Epithelial cell of prostate (primary cell): ENCODE results near the gene ZBTB44.
"Not testable (repeated sequence)": the region's sequence is repeated elsewhere in the genome, so short reads cannot be mapped to it uniquely, and the experiment has no call there.

Experiments
- DNase-seq: peaks from one replicate; pipeline ENCODE4 v3.0.0-alpha.2; 2011; ENCODE audit warnings: low read depth, low spot score
- H3K27ac ChIP-seq: fragments of 450-650 bp; 2 replicates; pipeline ENCODE4 v1.5.1; 2017; ENCODE audit warnings: mild to moderate bottlenecking

Gene ZBTB44

DNA sequence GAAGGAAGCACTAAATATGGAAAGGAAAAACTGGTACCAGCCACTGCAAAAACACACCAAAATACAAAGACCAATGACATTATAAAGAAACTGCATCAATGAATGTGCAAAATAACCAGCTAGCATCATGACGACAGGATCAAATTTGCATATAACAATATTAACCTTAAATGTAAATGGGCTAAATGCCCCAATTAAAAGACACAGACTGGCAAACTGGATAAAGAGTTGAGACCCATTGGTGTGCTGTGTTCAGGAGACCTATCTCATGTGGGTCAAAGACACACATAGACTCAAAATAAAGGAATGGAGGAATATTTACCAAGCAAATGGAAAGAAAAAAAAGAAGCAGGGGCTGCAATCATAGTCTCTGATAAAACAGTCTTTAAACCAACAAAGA, 63.0 kb downstream of the ZBTB44 start:
- H3K27ac ChIP-seq, DNase-seq: not testable (repeated sequence)

GRCh38 chr11:130249929-130250328, 64.8 kb downstream of the ZBTB44 start:
- DNase-seq, H3K27ac ChIP-seq: not testable (repeated sequence)

DNA sequence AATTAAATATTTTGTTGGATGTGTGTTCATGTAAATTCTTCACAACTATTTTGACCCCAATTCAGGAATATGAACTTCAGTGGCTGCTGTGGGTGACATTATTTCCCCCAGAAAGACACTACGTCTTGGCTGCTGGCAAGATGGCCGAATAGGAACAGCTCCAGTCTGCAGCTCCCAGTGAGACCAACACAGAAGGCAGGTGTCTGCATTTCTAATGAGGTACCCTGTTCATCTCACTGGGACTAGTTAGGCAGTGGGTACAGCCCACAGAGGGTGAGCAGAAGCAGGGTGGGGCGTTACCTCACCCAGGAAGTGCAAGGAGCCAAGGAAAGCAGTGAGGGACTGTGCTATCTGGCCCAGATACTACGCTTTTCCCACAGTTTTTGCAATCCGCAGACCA, 65.3 kb downstream of the ZBTB44 start:
- H3K27ac ChIP-seq: no peak overlapping the region
- no peak for DNase-seq

DNA sequence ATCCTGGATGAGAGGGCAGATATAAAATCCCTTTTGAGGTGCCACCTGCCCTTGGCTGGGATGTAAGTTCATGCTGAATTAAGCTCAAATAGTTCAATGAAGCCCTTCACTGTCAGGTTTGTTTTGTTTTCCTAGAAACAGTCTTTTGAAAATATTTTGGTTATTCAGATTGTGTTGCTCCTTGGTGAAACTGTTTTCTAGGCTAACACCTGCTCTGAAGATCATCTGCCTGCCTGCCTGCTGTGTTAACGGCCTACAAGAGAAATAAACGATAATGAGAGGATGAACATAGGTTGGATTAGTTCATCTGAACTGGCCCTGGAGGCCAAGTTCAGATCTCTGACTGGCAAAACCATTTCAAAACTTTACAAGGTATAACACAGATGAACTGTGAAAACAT, 67.4 kb downstream of the ZBTB44 start:
- H3K27ac ChIP-seq: no peak overlapping the region

GRCh38 chr11:130246738-130247137, 68.0 kb downstream of the ZBTB44 start:
- DNase-seq: no peak
- no peak overlapping the region for H3K27ac ChIP-seq

More for the DNA sequence above, 67.4 kb downstream of the ZBTB44 start:
- no peak for DNase-seq

DNA sequence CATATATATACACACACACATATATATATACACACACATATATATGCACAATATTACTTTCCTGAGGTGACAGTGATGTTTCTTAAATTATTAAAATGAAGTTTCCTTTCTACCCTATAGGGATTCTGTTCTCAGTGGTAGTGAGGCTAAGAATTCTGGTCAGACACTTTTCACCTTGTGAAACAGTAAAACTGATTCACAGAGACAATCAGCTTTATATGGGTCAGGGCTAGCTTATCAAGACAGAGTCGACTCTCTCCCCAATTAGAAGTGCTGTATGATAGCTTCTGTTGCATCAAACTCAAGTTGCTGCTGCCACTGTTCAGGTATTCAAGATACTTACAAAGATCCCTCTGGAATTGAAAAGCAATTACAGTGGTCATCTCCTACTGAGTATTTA, 68.4 kb downstream of the ZBTB44 start:
- no peak for DNase-seq
- no peak overlapping the region for H3K27ac ChIP-seq

DNA sequence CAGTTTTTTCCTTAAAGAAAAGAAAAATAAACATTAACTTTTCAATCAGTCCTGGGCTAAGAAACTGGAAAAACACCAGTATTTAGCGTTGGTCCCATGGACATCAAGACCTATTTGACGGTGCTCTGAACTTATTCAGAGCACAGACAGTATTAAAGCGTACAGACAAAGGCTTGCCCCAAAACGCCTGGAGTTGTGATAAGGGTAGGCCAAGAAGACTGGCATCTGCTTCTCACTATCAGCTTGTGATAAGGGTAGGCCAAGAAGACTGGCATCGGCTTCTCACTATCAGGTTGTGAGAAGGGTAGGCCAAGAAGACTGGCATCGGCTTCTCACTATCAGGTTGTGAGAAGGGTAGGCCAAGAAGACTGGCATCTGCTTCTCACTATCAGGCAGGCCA, 69.3 kb downstream of the ZBTB44 start:
- not testable (repeated sequence) for H3K27ac ChIP-seq, DNase-seq

- DNase-seq: no peak
- no peak overlapping the region for H3K27ac ChIP-seq
Measured at GRCh38 chr11:130244848-130245247, 69.9 kb downstream of the ZBTB44 start.

- DNase-seq: no peak
- no peak overlapping the region for H3K27ac ChIP-seq
Measured at GRCh38 chr11:130243816-130244215, 70.9 kb downstream of the ZBTB44 start.

GRCh38 chr11:130241713-130242112, 73.0 kb downstream of the ZBTB44 start:
- DNase-seq: no peak
- H3K27ac ChIP-seq: no peak overlapping the region

DNA sequence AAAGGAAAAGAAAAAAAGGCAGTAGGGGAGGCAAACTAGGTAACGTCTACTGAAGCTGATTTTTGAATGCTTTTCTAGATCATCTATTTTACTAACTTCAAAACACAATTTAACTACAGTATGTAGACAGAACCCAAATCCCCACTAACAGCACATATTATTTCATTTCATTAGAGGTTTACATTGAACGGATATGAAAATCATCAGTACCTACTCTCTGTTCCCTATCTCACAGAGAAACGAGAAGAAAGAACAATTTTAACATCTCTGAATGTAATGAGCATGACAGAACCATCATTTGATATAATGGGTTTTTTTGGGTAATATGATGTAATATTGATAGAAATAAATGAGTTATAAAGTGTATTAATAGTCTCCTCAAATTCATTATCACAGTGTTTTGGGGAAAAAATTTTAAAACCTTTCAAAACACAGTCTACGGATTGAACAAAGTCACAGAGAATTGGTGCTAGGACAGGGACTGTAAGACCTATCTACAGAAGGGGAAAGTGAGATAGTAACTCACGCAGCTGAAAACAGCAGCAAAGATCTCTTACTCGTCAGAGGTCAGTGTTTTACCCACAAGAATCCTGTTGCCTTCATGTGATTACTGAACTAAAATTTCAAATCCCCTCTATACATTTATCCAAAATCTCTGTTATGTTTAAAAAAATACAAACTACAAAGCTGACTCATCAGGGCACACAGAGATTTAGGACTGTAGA, 77.3 kb downstream of the ZBTB44 start:
- DNase-seq: no peak
- no peak overlapping the region for H3K27ac ChIP-seq

GRCh38 chr11:130234315-130234714, 80.4 kb downstream of the ZBTB44 start:
- DNase-seq: no peak
- no peak overlapping the region for H3K27ac ChIP-seq

DNA sequence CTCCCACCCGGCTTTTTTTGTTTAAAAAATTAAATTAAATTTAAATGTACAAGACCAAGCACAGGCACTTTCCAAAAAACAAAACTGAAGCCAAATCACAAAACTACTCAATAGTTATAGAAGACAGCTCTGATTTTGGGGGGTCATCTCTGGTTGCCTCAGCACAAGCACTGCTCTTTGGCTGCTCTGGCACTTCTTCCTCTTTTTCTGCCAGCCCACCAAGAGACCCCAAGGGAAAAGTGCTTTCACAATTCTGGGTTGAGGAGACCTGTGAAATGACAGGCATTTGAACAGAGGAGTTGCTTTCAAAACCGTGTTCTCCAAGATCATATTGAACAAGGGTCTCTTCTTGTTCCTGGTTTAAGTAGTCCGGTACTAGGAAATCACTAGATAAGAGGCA, 80.8 kb downstream of the ZBTB44 start:
- not testable (repeated sequence) for DNase-seq, H3K27ac ChIP-seq

DNA sequence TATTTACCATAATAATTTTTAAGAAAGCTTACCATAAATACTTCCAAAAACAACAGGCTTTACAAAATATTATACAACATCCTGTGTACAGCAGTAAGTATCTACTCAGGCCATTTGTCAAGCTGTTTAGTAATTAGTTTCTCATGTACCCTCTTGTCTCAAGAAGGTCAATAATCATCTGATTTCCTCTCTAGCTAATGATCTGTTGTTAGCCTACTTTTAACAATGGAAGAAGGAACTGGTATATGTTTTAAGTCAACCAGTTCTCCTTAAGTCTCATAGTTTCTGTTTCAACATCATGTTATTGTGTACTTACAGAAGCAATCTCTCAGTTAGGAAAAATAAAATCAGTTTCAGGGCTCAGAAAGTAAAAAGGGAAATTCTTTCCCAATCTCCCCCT, 81.2 kb downstream of the ZBTB44 start:
- not testable (repeated sequence) for H3K27ac ChIP-seq, DNase-seq

DNA sequence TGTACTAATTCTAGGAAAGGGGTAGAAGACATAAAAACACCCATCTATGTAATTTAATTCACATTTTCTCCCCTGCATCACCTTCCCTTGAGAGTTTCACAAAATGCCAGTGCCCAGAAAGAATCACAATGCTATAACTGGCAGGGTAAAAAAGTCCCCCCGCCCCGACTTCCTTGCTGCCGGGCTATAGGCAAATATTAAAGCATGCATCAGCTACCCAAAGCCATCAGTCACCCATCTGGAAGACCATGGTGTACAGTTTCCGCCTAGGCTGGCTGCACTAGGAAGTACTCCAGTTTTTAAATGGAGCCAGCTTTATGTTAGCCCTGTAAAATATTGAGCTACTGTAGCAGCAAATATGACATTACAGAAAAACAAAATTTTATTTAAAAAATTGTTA, 87.3 kb downstream of the ZBTB44 start:
- H3K27ac ChIP-seq: no peak overlapping the region
- DNase-seq: no peak

GRCh38 chr11:130223291-130223971, 91.3 kb downstream of the ZBTB44 start:
- no peak for DNase-seq

GRCh38 chr11:130220311-130221035, 94.2 kb downstream of the ZBTB44 start:
- no peak for DNase-seq
- no peak overlapping the region for H3K27ac ChIP-seq

More at GRCh38 chr11:130223291-130223971, 91.3 kb downstream of the ZBTB44 start:
- H3K27ac ChIP-seq: no peak overlapping the region

DNA sequence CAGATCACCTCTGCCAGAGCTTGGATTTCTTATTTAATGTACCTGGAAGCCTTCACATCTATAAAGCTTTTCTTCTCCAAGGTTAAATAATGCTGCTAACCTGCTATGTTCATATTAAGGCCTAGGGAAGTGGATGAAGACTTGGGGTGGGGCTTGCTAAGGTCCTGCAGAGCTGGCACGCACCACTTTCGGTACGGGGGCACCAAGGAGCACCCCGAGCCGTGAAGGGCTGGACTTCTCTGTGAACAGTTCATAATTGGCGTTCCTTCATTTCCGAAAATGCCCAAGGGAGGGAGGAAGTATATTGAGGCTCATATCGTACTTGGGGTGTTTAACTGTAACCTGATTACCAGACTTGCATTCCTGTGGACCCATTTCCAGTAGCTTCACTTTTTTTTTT, 95.6 kb downstream of the ZBTB44 start:
- no peak overlapping the region for H3K27ac ChIP-seq
- no peak for DNase-seq

DNA sequence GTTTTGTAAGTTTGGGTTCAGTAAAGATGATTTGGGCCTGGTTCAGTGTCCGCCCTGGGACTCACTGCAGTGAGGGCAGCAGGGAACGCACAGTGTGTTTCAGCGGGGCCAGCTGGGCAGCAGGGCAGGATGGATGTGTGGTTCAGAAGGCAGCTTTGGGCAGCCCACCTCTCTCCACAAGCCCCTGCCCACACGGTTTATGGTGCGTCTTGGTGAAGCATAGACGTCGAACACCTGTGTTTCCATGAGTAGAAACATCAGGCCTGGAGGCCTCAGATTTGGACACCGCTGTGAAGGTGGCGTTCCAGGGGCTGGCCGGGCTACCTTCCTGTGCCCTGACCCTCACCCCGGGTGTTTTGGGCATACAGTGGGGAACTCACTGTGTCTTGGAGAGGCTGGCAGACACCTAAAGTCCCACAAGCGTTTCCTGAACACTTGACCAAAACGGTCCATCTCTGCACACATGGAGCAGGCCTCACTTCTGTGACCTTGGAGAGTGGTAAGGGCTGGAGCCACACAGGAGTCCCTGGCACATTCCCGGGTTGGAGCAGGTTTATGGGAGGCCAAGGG, 96.1 kb downstream of the ZBTB44 start:
- DNase-seq: no peak
- no peak overlapping the region for H3K27ac ChIP-seq

DNA sequence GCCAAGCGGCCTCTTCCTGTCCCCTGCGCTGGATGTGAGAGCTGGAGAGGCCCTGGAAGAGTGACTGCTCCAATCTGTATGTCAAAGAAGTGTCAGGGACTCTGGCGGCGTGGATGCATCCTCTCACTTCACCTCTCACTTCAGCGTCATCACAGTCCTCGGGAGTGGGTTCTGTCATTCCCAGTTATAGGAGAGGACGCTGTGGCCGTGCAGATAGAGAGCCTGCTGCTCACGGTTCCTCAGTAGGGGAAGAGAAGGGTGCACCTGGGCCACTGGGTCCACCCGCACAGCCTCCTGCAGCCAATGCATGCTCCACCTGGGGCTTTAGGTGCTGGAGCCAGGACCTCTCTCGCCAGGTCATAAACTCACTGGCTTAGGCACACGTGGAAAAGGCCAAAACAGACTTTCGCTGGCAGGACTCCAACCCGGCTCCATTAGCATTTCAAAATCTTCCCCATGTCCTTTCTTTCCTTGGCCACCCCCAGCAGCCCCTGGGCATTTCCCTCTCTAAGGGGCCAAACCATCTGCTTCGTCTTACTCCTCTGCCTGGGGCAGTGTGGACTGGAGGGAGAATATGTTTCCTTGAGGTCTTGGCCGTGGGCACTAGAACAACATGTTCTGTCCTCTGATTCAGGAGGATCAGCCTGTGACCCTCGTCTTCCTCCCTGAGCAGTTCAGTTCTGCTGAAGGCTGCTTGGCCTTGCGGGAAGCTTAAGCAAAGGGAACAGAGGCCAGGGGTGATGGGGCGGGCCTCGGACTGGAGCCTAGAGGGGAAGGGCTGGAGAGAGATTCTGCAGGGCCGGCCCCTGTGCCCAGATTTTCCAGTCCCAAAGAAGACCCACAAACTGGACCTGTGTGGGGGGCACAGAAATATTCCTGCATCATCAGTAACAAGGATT, 97.3 kb downstream of the ZBTB44 start:
- no peak overlapping the region for H3K27ac ChIP-seq
- no peak for DNase-seq
